ENCODE measurements around the gene NGB. TPM values are rescaled to one million over a fixed set of nuclear protein-coding genes. Genes with fewer than 3 reads are reported as not detected.
"Not testable (repeated sequence)": the region's sequence is repeated elsewhere in the genome, so short reads cannot be mapped to it uniquely, and the experiment has no call there.

Gene NGB
- total RNA-seq, 1 donor from 2014 or later = not detected

DNA sequence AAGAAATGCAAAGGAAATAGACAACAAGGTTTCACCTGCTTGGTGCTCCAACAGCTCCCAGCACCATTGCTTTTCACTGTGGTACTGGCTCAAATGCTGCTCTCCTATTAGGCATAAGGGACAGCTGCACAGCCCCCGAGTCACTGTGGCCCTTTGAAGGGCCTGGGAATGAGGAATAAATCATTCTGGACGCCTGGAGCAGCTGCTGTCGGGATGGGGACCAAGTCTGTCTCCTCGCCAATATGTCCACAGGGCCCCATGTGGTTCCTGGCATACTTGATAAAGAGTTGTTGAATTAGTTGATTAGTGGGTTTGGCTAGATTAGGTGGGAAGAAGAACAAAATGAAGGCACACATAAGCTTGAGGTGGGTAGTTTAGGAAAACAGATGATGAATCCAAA is 13.1 kb upstream of the NGB start:
- Mint-ChIP-seq H3K4me1 (ENCODE audit: low read depth) (no peaks in the 10 kb centered on the region), H3K4me3 (ENCODE audit: unreplicated experiment) (no peak overlapping the region), H3K27me3 (ENCODE audit: low read depth) (no peaks in the 10 kb centered on the region), H3K9me3 (ENCODE audit: low read depth) (no peaks in the 10 kb centered on the region), H3K27ac (ENCODE audit: unreplicated experiment) (no peak overlapping the region), H3K36me3 (ENCODE audit: low read depth) (peaks cover 45% of the 10 kb centered on the region)
- no peak for DNase-seq (ENCODE audit: low spot score)
- TF ChIP-seq, protein P1, sequence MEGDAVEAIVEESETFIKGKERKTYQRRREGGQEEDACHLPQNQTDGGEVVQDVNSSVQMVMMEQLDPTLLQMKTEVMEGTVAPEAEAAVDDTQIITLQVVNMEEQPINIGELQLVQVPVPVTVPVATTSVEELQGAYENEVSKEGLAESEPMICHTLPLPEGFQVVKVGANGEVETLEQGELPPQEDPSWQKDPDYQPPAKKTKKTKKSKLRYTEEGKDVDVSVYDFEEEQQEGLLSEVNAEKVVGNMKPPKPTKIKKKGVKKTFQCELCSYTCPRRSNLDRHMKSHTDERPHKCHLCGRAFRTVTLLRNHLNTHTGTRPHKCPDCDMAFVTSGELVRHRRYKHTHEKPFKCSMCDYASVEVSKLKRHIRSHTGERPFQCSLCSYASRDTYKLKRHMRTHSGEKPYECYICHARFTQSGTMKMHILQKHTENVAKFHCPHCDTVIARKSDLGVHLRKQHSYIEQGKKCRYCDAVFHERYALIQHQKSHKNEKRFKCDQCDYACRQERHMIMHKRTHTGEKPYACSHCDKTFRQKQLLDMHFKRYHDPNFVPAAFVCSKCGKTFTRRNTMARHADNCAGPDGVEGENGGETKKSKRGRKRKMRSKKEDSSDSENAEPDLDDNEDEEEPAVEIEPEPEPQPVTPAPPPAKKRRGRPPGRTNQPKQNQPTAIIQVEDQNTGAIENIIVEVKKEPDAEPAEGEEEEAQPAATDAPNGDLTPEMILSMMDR (IDR thresholded peaks at IDR 0.05) = no peak

DNA sequence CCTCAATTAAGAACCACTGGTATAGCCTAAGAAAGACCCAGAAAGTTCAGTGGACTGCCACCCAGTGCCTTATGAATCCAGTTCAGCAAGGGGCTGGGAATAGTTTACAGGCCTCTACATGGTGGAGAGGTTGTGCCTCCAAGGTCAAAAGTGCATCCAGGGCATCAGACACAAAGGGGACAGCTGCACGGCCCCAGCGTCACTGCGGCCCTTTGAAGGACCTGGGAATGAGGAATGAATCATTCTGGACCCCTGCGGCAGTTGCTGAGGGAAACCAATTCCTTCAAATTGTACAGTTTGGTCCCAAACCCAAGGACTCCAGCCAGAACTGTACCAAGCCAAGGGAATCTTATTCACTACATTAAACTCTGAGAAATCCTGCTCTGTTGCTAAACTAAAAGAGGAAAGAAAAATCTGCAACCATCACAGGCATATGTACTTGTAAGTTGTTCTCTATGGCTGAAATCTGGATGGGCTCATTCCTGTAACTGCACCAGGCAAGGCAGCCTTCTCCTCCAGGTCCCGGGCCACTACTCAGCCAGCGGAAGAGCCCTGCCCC is 10.9 kb upstream of the NGB start:
- no peaks in the 10 kb centered on the region for H3K4me1 Mint-ChIP-seq (ENCODE audit: low read depth)
- H3K27ac Mint-ChIP-seq (ENCODE audit: unreplicated experiment) = no peak overlapping the region
- H3K4me3 Mint-ChIP-seq (ENCODE audit: unreplicated experiment) = no peak overlapping the region

DNA sequence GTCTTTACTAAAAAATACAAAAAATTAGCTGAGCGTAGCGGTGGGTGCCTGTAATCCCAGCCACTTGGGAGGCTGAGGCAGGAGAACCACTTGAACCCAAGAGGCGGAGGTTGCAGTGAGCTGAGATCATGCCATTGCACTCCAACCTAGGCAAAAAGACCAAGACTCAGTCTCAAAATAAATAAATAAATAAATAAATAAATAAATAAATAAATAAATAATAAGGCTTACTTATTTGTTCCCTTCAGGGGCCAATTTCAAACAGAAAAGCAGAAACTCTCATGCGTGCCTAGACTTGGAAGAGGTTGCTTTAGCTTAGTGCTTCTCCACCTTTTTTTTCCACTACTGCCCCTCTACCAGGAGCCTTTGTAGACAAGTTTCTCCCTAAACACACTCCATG is 9.9 kb upstream of the NGB start:
- not testable (repeated sequence) for H3K27me3 Mint-ChIP-seq (ENCODE audit: low read depth); H3K9me3 Mint-ChIP-seq (ENCODE audit: low read depth); H3K4me1 Mint-ChIP-seq (ENCODE audit: low read depth); DNase-seq (ENCODE audit: low spot score); H3K27ac Mint-ChIP-seq (ENCODE audit: unreplicated experiment); H3K4me3 Mint-ChIP-seq (ENCODE audit: unreplicated experiment)
- peaks cover 34% of the 10 kb centered on the region for H3K36me3 Mint-ChIP-seq (ENCODE audit: low read depth)

More for the DNA sequence above, 10.9 kb upstream of the NGB start:
- no peaks in the 10 kb centered on the region for H3K9me3 Mint-ChIP-seq (ENCODE audit: low read depth)
- H3K36me3 Mint-ChIP-seq (ENCODE audit: low read depth) = peaks cover 43% of the 10 kb centered on the region
- TF ChIP-seq, protein P1 (IDR thresholded peaks at IDR 0.05) = no peak
- DNase-seq (ENCODE audit: low spot score) = no peak
- no peaks in the 10 kb centered on the region for H3K27me3 Mint-ChIP-seq (ENCODE audit: low read depth)

DNA sequence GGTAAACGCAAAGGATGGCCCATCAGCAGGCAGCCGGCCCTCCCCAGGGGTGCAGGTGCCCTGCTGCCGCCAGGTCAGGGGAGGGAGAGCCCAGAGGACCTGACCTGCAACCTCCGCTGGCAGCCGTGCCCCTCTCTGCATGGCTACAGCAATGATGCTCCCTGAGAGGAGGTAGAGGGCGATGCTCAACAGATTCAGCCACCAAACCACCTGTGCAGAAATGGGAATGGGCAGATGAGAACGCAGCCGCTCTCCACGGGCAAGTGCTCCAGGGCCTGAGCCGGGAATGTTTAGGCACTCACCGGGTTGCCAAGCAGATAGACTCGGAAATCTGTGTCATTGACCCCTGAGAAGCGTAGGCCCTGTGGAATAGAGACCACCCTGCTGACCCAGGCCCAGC is 8.7 kb upstream of the NGB start:
- H3K4me1 Mint-ChIP-seq (ENCODE audit: low read depth) = no peaks in the 10 kb centered on the region
- H3K36me3 Mint-ChIP-seq (ENCODE audit: low read depth) = peaks cover 24% of the 10 kb centered on the region
- TF ChIP-seq, protein P1 (IDR thresholded peaks at IDR 0.05) = no peak
- no peak overlapping the region for H3K4me3 Mint-ChIP-seq (ENCODE audit: unreplicated experiment)
- peak; percentile 54 for DNase-seq (ENCODE audit: low spot score)
- no peaks in the 10 kb centered on the region for H3K9me3 Mint-ChIP-seq (ENCODE audit: low read depth)
- no peak overlapping the region for H3K27ac Mint-ChIP-seq (ENCODE audit: unreplicated experiment)
- H3K27me3 Mint-ChIP-seq (ENCODE audit: low read depth) = no peaks in the 10 kb centered on the region

DNA sequence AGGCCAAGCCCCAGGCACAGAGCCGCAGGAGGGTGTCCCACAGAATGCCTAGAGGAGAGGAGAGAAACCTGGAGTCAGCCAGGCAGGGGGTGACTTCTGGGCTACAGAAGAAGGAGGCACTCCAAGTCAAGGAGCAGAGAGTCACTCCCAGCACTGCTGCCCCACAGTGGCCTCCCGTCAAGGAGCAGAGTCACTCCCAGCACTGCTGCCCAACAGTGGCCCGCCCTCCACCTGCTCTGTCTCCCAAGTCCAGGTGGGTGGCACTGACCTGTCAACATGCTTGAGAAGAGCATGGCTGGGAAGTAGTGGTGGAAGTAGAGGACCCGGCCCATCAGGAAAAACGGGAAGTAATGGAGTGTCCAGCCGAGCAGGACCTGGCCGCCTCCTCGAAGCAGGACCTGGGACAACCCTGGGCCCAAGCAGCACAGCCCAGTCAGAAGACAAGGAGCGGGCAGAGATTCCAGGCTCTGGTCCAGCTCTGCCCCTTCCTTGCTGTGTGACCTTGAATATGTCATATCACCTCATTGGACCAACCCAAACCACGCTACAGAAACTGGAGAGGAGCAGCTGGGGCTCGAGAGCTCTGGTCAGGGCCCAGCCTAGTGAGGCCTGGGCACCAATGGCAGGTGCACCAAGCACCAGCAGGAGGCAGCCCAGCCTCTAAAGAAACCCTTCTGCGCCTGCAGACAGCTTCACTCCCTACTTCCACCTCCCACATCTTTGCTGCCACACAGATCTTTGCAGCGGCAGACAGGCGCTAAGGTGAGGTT is 7.6 kb upstream of the NGB start:
- Mint-ChIP-seq H3K27me3 (ENCODE audit: low read depth) (no peaks in the 10 kb centered on the region), H3K4me1 (ENCODE audit: low read depth) (no peaks in the 10 kb centered on the region), H3K36me3 (ENCODE audit: low read depth) (peaks cover 18% of the 10 kb centered on the region), H3K27ac (ENCODE audit: unreplicated experiment) (no peak overlapping the region), H3K9me3 (ENCODE audit: low read depth) (no peaks in the 10 kb centered on the region), H3K4me3 (ENCODE audit: unreplicated experiment) (no peak overlapping the region)
- TF ChIP-seq, protein P1 (IDR thresholded peaks at IDR 0.05) = no peak
- peak; percentile 79 for DNase-seq (ENCODE audit: low spot score)

DNA sequence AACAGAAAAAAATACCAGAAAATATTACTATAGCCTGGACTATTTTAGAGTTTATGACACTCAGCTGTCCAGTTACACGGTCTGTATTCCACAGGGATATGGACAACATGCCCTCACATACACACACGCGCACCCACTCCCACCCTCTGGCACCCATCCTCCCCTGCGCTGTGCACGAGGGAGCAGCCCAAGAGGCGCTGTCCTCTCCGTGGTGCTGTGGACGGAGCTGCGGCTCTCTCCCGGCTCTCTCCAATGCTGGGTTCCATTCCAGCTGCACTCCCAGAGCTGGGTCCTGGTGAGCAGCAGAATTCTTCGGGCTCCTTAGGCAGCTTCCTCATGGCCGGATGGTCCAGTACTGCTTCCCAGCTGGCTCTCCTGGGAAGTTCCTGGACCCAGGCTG is 6.0 kb upstream of the NGB start:
- Mint-ChIP-seq H3K4me3 (ENCODE audit: unreplicated experiment) (no peak overlapping the region), H3K27ac (ENCODE audit: unreplicated experiment) (no peak overlapping the region), H3K36me3 (ENCODE audit: low read depth) (peaks cover 18% of the 10 kb centered on the region), H3K27me3 (ENCODE audit: low read depth) (peaks cover 9% of the 10 kb centered on the region), H3K9me3 (ENCODE audit: low read depth) (no peaks in the 10 kb centered on the region), H3K4me1 (ENCODE audit: low read depth) (no peaks in the 10 kb centered on the region)
- DNase-seq (ENCODE audit: low spot score) = no peak
- TF ChIP-seq, protein P1 (IDR thresholded peaks at IDR 0.05) = no peak
